Astrocyte (in vitro differentiated cells and primary cell): ENCODE measurements around the gene FAM170B.

Experiments
- EZH2 ChIP-seq: IDR thresholded peaks from 2 replicates; pipeline ENCODE4 v1.6.1; 2012; ENCODE audit warnings: mild to moderate bottlenecking, low read length, inconsistent platforms; ENCODE audit not compliant: insufficient read depth
- TF ChIP-seq, protein P1 (sequence below): IDR thresholded peaks from 2 replicates; pipeline ENCODE4 v1.5.1; 2011; ENCODE audit warnings: low read depth, mild to moderate bottlenecking, inconsistent platforms, low read length, moderate library complexity; ENCODE audit not compliant: insufficient read depth

DNA sequence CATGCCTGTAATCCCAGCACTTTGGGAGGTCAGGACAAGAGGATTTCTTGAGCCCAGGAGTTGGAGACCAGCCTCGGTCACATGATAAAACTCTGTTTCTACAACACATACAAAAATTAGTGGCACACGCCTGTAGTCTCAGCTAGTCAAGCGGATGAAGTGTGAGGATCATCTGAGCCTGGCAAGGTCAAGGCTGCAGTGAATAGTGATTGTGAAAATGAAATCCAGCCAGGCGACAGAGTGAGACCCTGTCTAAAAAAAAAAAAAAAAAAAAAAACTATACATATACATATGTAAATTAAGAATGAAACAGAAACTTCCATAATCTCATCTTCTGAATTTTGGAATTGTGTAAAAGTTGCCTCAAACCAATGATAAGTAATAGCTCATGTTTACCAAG lies 18.2 kb upstream of the FAM170B start:
- TF ChIP-seq, protein P1, sequence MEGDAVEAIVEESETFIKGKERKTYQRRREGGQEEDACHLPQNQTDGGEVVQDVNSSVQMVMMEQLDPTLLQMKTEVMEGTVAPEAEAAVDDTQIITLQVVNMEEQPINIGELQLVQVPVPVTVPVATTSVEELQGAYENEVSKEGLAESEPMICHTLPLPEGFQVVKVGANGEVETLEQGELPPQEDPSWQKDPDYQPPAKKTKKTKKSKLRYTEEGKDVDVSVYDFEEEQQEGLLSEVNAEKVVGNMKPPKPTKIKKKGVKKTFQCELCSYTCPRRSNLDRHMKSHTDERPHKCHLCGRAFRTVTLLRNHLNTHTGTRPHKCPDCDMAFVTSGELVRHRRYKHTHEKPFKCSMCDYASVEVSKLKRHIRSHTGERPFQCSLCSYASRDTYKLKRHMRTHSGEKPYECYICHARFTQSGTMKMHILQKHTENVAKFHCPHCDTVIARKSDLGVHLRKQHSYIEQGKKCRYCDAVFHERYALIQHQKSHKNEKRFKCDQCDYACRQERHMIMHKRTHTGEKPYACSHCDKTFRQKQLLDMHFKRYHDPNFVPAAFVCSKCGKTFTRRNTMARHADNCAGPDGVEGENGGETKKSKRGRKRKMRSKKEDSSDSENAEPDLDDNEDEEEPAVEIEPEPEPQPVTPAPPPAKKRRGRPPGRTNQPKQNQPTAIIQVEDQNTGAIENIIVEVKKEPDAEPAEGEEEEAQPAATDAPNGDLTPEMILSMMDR: no peak
- TF ChIP-seq EZH2: no peak
